PC-9 (cell line): ENCODE data around the gene SACS. TPM values are rescaled to one million over a fixed set of nuclear protein-coding genes. Genes with fewer than 3 reads are reported as not detected.
A peak's percentile ranks its signal among the peaks of the same experiment; 100 is the strongest.

ENCODE experiments used
- BruUV-seq: library from RNA; stranded (reverse); fragments of 400-500 nt; replicated peaks from 2 replicates; lab custom pipeline; 2021; lab: Mats Ljungman, UMichigan
- CTCF ChIA-PET: fragments of 300-600 bp; sonication (Branson Sonifier 250); formaldehyde crosslinking; loops from one replicate; lab custom pipeline; 2022; ENCODE audit warnings: antibody characterized with exemption; lab: Charles Lee
- POLR2A ChIA-PET: fragments of 300-600 bp; sonication (Branson Sonifier 250); formaldehyde crosslinking; loops from one replicate; lab custom pipeline; 2022; ENCODE audit warnings: antibody characterized with exemption; ENCODE audit not compliant: unreplicated experiment; lab: Charles Lee
- DNase-seq, 2 experiments: peaks; one replicate each; pipeline versions ENCODE4 v3.0.0 to v3.0.0-alpha.2; 2015 to 2022; ENCODE audit warnings: mixed read lengths in 1 of 2
- H2AFZ ChIP-seq: fragments of 200-600 bp; sonication (generic); 2 replicates; pipeline ENCODE4 v1.8.1; 2017; ENCODE audit warnings: antibody characterized with exemption
- H3F3A ChIP-seq: fragments of 200-600 bp; sonication (generic); 2 replicates; pipeline ENCODE4 v1.8.1; 2017; ENCODE audit warnings: antibody characterized with exemption, mild to moderate bottlenecking, low read depth; ENCODE audit not compliant: insufficient read depth
- H3K27ac ChIP-seq: fragments of 200-600 bp; sonication (generic); 2 replicates; pipeline ENCODE4 v1.6.1; 2016; ENCODE audit warnings: mixed run types
- H3K27me3 ChIP-seq: fragments of 200-600 bp; sonication (generic); 2 replicates; pipeline ENCODE4 v1.6.1; 2016; ENCODE audit warnings: low read depth, mixed run types; ENCODE audit not compliant: insufficient read depth
- H3K36me3 ChIP-seq: fragments of 200-600 bp; sonication (generic); 2 replicates; pipeline ENCODE4 v1.6.1; 2016; ENCODE audit warnings: low read depth, mixed run types
- H3K4me1 ChIP-seq: fragments of 200-600 bp; sonication (generic); replicated peaks from 2 replicates; pipeline ENCODE4 v1.6.1; 2016; ENCODE audit warnings: mixed run types; ENCODE audit not compliant: insufficient read depth
- H3K4me2 ChIP-seq: fragments of 200-600 bp; sonication (generic); 2 replicates; pipeline ENCODE4 v1.6.1; 2017; ENCODE audit warnings: mixed run types
- H3K4me3 ChIP-seq: fragments of 200-600 bp; sonication (generic); 2 replicates; pipeline ENCODE4 v1.6.1; 2016; ENCODE audit warnings: mixed run types
- H3K79me2 ChIP-seq: fragments of 200-600 bp; sonication (generic); 2 replicates; pipeline ENCODE4 v1.6.1; 2017; ENCODE audit warnings: low read depth, mixed run types
- H3K9me2 ChIP-seq: fragments of 200-600 bp; sonication (generic); 2 replicates; pipeline ENCODE4 v1.8.1; 2017; ENCODE audit warnings: mild to moderate bottlenecking; ENCODE audit not compliant: insufficient read depth
- H3K9me3 ChIP-seq: fragments of 200-600 bp; sonication (generic); 2 replicates; pipeline ENCODE4 v1.8.1; 2016; ENCODE audit warnings: low read depth; ENCODE audit not compliant: insufficient read depth
- H4K20me1 ChIP-seq: fragments of 200-600 bp; sonication (generic); 2 replicates; pipeline ENCODE4 v1.8.1; 2017; ENCODE audit not compliant: insufficient read depth
- EZH2 ChIP-seq: fragments of 200-600 bp; sonication (generic); IDR thresholded peaks from 2 replicates; pipeline ENCODE4 v1.8.0; 2017; ENCODE audit warnings: antibody characterized with exemption, low read depth
- intact Hi-C: fragments of 100-400 bp; cut with micrococcal nuclease; formaldehyde crosslinking; loops from one replicate; pipeline ENCODE4 v1.10.0; 2022; ENCODE audit not compliant: unreplicated experiment
- total RNA-seq: library from RNA; stranded (reverse); gene quantifications from 2 replicates; pipeline ENCODE4 v1.2.3, GENCODE V29; 2021
- TF ChIP-seq, protein P1 (sequence below): fragments of 200-600 bp; sonication (generic); conservative IDR thresholded peaks from 2 replicates; pipeline ENCODE4 v1.6.1; 2017; ENCODE audit warnings: mixed run types, antibody characterized with exemption, mild to moderate bottlenecking, moderate library complexity

SACS gene
- total RNA-seq, 1 experiment from 2014 or later: 1.4 TPM

DNA sequence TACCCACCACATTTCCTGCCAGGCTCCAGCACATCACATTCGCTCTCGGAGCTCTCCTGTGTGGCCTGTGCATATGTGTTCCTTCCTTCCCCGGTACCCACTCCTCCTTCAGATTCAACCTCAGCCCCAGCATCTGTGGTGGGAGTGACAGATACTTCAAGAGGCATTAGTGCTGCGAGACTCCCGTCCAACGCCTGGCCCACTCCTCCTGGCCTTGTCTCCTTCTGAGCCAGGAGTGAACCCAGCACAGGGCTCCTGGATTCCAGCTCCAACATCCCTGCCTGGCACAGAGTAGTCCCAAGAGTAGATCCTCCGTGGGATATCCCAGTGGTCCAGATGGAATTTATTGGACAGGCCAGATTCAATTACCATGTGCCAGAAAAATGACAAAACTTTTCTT, 55.9 kb downstream of the SACS start:
- Histone ChIP-seq H3K4me1 (peaks cover 8% of the 10 kb centered on the region; the same call in 1 of the 2 replicates), H3K27me3 (no peaks in the 10 kb centered on the region; the same call in 1 of the 2 replicates), H3K79me2 (no peaks in the 10 kb centered on the region), H2AFZ (no peak overlapping the region), H3K9me3 (no peaks in the 10 kb centered on the region), H3K4me2 (no peak overlapping the region), H3K4me3 (no peak overlapping the region), H3K9me2 (no peaks in the 10 kb centered on the region), H3K27ac (no peak overlapping the region), H3F3A (peaks cover 11% of the 10 kb centered on the region), H4K20me1 (no peaks in the 10 kb centered on the region; the same call in 1 of the 2 replicates), H3K36me3 (no peaks in the 10 kb centered on the region)
- TF ChIP-seq EZH2: no peak
- TF ChIP-seq, protein P1, sequence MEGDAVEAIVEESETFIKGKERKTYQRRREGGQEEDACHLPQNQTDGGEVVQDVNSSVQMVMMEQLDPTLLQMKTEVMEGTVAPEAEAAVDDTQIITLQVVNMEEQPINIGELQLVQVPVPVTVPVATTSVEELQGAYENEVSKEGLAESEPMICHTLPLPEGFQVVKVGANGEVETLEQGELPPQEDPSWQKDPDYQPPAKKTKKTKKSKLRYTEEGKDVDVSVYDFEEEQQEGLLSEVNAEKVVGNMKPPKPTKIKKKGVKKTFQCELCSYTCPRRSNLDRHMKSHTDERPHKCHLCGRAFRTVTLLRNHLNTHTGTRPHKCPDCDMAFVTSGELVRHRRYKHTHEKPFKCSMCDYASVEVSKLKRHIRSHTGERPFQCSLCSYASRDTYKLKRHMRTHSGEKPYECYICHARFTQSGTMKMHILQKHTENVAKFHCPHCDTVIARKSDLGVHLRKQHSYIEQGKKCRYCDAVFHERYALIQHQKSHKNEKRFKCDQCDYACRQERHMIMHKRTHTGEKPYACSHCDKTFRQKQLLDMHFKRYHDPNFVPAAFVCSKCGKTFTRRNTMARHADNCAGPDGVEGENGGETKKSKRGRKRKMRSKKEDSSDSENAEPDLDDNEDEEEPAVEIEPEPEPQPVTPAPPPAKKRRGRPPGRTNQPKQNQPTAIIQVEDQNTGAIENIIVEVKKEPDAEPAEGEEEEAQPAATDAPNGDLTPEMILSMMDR: no peak
- BruUV-seq: no TSS peak
- intact Hi-C loops: no loop called here
- ChIA-PET CTCF (interaction anchor here (0.6 kb wide), 1 partner anchor 480 kb away, joined by 3 read pairs; no protein-coding TSS in a partner anchor), POLR2A (no interaction called here)
- DNase-seq: no peak

DNA sequence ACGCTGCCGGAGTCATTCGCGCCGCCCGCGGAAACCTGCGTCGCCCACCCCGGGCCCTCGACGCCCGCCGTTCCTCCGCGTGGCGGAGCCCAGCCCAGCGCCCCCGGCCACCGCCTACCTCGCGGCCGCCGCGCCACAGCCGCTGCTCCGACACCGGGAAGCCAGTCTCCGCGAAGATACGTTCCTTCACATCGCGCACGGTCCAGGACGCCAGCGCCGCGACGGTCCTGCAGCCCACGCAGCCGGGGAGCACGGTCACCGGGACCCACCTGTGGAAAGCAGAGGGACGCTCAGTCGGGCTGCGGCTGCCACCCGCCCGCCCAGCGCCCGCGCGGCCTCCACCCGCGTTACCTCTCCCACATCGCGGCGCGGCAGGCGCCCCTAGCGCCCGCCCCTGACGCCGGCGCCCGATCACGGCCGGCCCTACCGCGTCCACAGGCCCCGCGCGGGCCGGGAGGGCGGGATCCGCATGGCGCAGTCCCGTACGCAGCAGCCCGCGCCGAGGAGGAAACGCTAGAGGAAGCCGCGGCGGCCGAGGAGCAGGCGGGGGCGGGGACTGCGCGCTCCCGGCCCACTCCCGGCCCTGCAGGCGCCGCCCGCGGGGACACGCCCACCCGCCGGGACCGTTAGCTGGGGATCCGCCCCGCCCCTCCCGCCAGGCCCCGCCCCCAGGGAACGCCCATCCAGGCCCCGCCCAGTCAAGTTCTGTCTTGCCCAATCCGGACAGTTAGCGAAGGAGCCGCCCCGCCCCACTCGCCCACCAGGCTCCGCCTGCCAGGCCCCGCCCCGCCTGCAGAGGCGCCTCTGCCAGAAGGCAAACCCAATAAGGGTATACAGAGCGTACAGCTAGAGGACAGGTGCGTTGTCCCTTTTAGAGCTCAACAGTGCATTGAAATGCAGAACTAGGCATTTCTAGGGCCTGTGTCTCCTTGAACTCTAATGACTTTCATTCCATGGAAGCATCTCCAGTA, 58.2 kb downstream of the SACS start:
- peak; percentile 56 to 83 for DNase-seq

DNA sequence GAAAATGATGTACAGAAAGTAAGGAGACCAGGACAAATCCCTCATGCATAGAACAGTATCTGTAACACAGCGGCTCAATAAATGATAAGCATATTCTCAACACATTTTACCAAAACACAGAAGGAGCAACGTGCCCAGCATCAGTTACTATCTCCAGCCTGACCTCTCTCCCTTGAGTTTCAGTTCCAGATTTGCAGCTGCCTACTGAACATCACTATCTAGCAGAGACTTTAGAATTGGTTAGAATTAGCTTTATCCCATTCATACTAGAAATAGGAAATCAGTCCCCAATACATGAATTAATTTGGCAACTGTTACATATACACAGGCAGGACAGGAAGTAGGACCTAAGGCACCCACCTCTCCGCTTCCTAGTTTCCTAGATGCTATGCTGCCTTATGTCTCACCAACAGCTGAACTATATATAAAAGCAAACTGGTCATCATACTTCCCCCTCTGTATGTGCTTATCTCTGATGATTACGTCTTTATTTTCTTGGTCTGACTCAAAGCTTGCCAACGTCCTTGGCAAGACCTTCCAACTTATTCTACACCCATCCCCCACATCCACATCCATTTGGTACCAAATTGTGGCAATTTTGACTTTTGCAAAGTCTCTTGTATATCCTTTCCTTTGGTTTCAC, 61.1 kb downstream of the SACS start:
- Histone ChIP-seq H3K79me2 (no peaks in the 10 kb centered on the region), H3K27me3 (no peaks in the 10 kb centered on the region), H3K4me3 (no peak overlapping the region), H3K4me2 (no peak overlapping the region), H2AFZ (no peak overlapping the region), H3K9me2 (no peaks in the 10 kb centered on the region), H3F3A (peaks cover 11% of the 10 kb centered on the region), H3K9me3 (no peaks in the 10 kb centered on the region), H3K4me1 (peaks cover 8% of the 10 kb centered on the region; the same call in 1 of the 2 replicates), H3K27ac (no peak overlapping the region), H4K20me1 (no peaks in the 10 kb centered on the region; the same call in 1 of the 2 replicates), H3K36me3 (no peaks in the 10 kb centered on the region)
- DNase-seq: no peak
- ChIA-PET CTCF (no interaction called here), POLR2A (no interaction called here)
- intact Hi-C loops: no loop called here
- TF ChIP-seq EZH2: no peak
- no TSS peak for BruUV-seq

More for the DNA sequence above, 58.2 kb downstream of the SACS start:
- H3K4me2 ChIP-seq: peak overlapping the region; percentile 81
- peaks cover 11% of the 10 kb centered on the region for H3F3A ChIP-seq
- H3K9me2 ChIP-seq: no peaks in the 10 kb centered on the region
- no peaks in the 10 kb centered on the region for H3K27me3 ChIP-seq
- no peak for TF ChIP-seq EZH2
- TF ChIP-seq, protein P1: no peak
- intact Hi-C loops: no loop called here
- peak overlapping the region; percentile 63; the same call in 1 of the 2 replicates for H3K4me3 ChIP-seq
- no peaks in the 10 kb centered on the region for H3K36me3 ChIP-seq
- ChIA-PET CTCF (interaction anchor here (0.6 kb wide), 1 partner anchor 515 kb away, joined by 9 read pairs; no protein-coding TSS in a partner anchor), POLR2A (interaction anchor here (0.7 kb wide), 1 partner anchor 101 kb away, joined by 6 read pairs; no protein-coding TSS in a partner anchor)
- no TSS peak for BruUV-seq
- no peaks in the 10 kb centered on the region for H3K79me2 ChIP-seq
- H2AFZ ChIP-seq: peak overlapping the region; percentile 86
- H3K9me3 ChIP-seq: no peaks in the 10 kb centered on the region
- no peak overlapping the region for H3K27ac ChIP-seq
- H3K4me1 ChIP-seq: peaks cover 8% of the 10 kb centered on the region; the same call in 1 of the 2 replicates
- H4K20me1 ChIP-seq: no peaks in the 10 kb centered on the region; the same call in 1 of the 2 replicates
